Measurements from ENCODE around the gene BLMH.

- no peak for TF ChIP-seq CTCF (IDR thresholded peaks at IDR 0.05)
- no peak for TF ChIP-seq POLR2A (IDR thresholded peaks at IDR 0.05)
- no peak for TF ChIP-seq EP300 (IDR thresholded peaks at IDR 0.05)
These were observed 71.3 kb downstream of the BLMH start for GRCh38 chr17:30220414-30220813.

All from ovary (tissue), 3 donors.